Measurements from ENCODE around the gene OGG1.

OGG1 gene

GRCh38 chr3:9749645-9750555 lies at the start of gene OGG1:
OGG1 (plus strand) TSS chr3:9749952; CDS start chr3:9750287, 335 bp downstream.
- FAIRE-seq, result peak; percentile 70

GRCh38 chr3:9700536-9700935 lies 49.2 kb upstream of the OGG1 start:
- no peak for FAIRE-seq

DNA sequence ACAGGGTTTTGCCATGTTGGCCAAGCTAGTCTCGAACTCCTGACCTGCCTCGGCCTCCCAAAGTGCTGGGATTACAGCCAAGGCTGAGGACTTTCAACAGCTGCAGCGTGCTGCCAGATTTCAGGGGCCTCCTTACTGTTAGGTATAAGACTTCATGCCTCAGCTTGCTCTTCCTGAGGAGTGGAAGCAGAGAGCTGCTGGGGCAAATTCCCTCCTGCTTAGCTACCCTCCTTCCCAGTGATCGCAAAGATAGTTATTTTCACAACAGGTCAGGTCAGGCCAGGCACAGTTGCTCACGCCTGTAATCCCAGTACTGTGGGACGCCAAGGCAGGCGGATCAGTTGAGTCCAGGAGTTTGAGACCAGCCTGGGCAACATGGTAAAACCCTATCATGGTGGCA lies 48.7 kb upstream of the OGG1 start:
- FAIRE-seq, result no peak

DNA sequence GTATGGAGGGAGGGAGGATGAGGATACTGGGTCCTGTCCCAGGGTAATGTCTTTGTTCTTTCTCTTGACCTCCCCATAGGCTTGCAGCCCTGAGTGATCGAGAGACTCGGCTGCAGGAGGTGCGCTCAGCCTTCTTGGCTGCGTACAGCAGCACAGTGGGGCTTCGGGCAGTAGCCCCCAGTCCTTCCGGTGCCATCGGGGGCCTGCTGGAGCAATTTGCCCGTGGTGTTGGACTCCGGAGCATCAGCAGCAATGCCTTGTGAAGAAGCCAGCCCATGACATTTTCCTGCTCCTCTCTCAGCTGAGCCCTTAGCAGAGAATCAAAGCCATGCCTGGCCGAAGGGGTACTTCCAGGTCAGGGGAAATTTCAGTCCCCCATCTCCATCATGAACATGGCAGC lies 48.0 kb upstream of the OGG1 start:
- no peak for FAIRE-seq

DNA sequence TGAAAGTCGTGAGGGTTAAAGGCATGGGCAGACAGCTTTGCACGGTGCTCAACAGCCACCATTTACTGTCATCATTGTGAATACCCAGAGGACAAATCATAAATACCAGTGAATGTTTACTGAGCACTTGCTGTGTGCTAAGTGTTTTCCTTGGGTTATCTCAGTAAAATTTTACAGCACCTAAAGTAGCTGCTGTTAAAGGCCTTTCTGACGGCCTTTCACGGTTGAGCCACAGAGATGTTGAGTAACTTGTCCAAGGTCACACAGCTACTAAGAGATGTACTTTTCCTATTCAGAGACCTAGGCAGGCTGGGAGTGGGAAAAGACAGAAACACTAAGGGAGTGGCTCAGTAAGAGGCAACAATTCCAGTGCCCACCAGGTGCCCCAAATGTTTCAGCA lies 46.5 kb upstream of the OGG1 start:
- no peak for FAIRE-seq

GRCh38 chr3:9703736-9704346 lies 45.9 kb upstream of the OGG1 start, which contains the start of gene CPNE9:
CPNE9 (plus strand) TSS chr3:9703833; CDS start chr3:9703997, 164 bp downstream.
- no peak for FAIRE-seq

- FAIRE-seq, result no peak
Observed at GRCh38 chr3:9704347-9705322, 45.1 kb upstream of the OGG1 start.

GRCh38 chr3:9710174-9710739 lies 39.5 kb upstream of the OGG1 start:
- no peak for FAIRE-seq

- no peak for FAIRE-seq
Observed at GRCh38 chr3:9712415-9712814, 37.3 kb upstream of the OGG1 start.

DNA sequence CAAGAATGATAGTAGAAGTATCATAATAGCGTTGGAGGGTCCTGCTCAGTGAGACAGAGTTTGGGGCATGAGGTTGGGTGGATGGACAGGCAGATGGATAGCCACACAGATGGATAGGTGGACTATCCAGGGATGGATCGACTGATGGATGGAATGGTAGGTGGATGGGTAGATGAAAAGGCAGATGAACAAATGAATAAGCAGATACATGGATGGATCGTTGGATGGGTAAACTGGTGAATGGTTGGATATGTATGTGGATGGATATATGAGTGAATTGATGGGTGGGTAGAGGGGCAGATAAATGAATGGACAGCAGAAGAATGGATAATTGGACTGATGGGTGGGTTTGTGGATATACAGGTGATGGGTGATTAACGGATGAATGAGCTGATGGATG lies 36.6 kb upstream of the OGG1 start:
- FAIRE-seq, result no peak

DNA sequence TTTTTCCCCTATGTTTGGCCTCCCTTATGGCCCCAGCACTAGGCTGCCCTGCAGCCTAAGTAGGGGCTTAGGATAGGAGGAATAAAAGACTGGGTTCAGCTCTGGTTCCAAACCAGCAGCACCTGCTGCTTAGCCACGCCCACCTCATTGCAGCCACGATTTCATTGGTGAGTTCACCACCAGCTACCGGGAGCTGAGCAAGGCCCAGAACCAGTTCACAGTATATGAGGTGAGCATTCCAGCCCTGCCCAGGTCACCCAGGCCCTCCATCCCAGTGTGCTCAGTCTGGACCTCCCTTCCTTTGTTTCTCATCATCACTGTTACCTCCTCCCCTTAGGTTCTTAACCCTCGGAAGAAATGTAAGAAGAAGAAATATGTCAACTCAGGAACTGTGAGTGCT lies 34.6 kb upstream of the OGG1 start:
- no peak for FAIRE-seq

- FAIRE-seq, result no peak
Observed at GRCh38 chr3:9715764-9716437, 33.9 kb upstream of the OGG1 start.

DNA sequence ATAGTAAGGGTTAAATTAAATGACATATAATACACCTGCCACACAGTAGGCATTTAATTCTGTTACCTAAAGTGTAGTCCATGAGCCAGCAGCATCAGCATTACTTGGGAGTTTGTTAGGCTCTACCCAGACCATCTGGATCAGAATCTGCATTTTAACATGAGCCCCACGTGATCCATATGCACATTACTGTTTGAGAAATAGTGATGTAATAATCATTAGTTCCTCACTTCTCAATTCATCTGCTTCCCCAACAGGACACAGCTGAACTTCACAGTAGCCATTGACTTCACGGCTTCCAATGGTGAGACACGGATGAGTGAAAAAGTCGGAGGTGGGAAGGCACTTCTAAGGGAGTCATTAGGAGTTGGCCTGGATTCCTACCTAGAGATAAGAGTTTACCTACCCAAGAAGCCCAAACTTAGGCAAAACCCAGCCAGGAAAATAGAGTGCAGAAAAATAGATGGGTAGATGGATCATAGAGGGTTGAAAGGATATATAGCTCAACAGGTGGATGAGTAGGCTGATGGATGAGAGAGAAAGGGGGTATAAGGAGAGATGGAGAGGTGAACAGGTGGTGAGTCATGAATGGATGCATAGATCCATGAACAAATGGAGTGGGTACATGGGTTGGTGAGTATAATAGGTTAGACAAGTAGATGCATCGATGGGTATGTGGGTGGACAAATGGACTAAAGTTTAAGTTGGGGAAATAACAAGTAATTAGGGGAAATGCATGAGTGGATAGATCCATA lies 32.8 kb upstream of the OGG1 start:
- FAIRE-seq, result no peak

DNA sequence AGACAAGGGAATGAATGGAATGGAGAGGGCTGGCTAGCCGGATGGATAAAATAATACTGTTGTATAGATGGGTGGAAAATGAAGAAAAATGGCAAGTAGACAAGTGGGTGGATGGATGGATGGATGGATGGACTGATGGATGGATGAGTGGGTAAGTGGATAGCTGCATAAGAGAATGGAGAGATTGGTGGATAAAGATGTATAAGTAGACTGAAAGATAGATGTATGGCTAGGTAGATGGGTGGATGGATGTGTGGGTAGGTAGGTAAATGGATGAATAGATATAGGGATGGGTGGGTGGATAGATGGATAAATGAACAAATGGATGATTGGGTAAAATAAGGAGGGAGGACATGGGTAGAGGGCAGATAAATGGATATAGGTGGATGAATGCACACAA lies 32.2 kb upstream of the OGG1 start:
- no peak for FAIRE-seq

DNA sequence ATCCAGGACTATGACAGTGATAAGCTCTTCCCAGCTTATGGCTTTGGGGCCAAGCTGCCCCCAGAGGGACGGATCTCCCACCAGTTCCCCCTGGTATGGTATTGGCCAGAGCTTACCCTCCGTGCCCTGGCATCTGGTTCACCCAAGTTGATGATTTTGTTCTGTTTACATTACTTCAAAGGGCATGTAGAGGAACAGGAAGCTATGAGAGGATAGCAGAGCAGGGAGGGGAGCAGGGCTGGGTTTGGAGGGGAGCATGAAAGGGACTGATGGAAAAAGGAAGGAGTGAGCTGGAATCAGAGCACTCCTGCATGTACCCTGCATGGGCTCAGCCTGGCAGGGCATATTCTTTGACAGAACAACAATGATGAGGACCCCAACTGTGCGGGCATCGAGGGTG lies 31.6 kb upstream of the OGG1 start:
- no peak for FAIRE-seq

DNA sequence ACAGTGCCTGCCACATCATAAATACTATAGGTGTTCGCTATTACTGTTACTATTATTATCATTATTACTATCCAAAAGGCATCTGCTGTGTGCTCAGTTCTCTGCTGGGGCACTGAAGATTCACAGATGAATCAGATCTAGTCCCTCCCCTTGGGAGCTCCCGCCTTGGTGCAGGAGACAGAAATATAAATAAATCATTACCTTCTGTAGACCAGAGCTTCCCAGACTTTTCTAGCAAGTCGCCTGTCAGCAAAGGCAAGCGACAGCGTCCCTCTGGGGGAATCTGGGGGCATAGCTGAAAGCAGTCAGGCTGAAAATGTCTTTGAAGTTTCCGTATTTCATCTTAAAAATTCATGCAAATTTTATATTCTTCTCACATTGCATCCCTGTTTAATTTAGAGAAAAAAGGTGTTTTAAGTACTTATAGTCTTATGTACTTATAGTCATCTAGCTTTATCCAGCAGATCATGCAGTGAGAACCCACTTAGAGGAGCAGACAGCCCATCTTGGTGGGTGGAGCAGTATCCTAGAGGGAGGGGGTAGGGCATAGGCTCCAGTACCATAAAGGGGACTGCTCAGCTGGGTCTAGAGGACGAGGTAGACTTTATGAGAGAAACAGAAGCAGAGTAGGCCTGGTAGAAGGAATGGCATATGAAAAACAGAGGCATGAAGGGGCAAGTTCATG lies 28.6 kb upstream of the OGG1 start:
- FAIRE-seq, result no peak

- FAIRE-seq, result no peak
Observed at GRCh38 chr3:9721700-9722060, 28.1 kb upstream of the OGG1 start.

- no peak for FAIRE-seq
Observed at GRCh38 chr3:9725775-9726515, 23.8 kb upstream of the OGG1 start.

- no peak for FAIRE-seq
Observed at GRCh38 chr3:9727041-9727595, 22.6 kb upstream of the OGG1 start.

DNA sequence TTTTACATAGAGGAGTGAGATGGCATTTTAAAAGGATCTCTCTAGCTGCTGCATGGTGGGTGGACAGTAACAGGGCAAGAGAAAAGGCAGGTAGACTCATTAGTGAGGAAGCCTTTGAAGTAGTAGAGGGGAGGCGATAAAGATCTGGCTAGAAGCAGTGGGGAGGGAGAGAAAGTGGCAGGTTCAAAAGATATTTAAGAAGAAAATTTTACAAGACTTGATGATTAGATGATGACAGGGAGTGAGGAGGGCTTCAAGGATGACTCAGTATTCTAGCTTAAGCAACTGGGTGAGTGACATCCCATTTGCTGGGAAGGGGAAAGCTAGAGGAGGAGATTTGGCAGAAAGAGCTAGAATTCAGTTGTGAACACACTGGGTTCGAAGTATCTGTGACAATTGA lies 22.0 kb upstream of the OGG1 start:
- no peak for FAIRE-seq

Data from endometrium (tissue), 2 donors.